GM12875 (cell line): ENCODE measurements around the gene PDPR.

Experiments
- H3K4me3 ChIP-seq: one replicate; pipeline ENCODE4 v1.5.1; 2011; ENCODE audit warnings: low read depth, low read length, control low read depth
- CTCF ChIP-seq: IDR thresholded peaks from 2 replicates; pipeline ENCODE4 v1.5.1; 2011; ENCODE audit warnings: low read depth, mild to moderate bottlenecking, control low read depth, inconsistent platforms, low read length, moderate library complexity, borderline replicate concordance; ENCODE audit not compliant: insufficient read depth

Gene PDPR

DNA sequence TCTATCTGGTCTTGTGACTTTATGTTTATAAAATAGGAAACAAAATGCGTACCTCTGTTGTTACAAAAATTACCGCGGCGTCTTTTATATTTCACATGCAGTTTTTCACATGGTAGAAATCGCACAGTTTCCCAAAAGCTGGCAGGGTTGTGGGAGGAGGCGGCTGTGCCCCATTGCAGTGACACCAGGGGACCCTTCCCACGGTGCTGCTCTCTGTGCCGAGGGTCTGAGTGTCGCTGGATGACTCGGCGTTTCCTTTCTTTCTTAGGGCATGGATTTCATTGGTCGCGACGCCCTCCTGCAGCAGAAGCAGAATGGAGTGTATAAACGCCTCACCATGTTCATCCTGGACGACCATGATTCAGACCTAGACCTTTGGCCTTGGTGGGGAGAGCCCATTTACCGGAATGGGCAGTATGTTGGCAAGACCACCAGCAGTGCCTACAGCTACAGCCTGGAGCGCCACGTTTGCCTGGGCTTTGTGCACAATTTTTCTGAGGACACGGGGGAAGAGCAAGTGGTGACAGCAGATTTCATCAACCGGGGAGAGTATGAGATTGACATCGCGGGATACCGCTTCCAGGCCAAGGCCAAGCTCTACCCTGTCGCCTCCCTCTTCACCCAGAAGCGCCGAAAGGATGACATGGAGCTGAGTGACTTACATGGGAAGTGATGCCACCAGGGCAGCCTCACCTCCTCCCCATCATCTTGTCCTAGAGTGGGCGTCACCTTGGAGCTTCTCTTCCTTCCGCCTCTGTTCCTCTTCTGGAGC lies 42.3 kb downstream of the PDPR start:
- TF ChIP-seq CTCF: no peak
- H3K4me3 ChIP-seq: no peak overlapping the region

- TF ChIP-seq CTCF: no peak
These were observed 43.0 kb downstream of the PDPR start for GRCh38 chr16:70157105-70157476.

DNA sequence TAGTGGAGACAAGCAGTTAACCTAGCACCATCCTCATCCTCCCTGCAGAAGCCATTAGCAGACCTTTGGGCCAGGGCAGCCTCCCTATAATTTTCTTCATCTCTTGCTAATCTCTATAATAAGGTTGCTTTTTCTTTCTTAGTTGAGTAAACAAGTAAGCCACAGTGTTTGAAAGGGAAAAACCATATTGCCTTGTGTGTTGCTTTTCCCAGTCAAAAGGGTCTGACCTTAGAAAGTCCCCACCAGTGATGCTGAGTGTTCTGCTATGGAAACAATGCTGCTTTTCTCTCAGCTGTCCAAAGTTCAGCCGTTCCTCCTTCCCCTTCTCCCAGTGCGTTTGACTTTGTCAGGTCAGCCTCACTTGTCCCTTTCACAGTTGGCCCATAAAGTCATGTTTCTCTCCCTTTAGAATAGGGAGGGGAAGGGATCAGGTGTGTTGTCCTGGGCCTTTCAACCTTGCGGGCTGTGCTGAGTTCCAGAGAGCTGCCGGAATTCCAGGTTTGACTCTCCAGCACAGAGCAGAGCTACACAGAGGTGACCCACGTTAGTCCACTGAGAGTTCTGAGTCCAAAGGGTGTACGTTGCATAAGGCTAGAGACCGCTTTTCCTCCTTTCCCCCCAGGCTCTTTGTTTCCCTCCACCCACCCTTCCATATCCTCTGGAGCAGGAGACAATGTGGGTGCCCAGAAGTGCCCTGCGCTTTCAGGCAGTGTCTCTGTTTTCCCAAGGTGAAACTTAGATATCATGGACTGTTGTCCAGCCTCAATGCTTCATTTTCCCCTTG lies 43.5 kb downstream of the PDPR start:
- TF ChIP-seq CTCF: no peak

More at GRCh38 chr16:70157105-70157476, 43.0 kb downstream of the PDPR start:
- H3K4me3 ChIP-seq: no peak overlapping the region

DNA sequence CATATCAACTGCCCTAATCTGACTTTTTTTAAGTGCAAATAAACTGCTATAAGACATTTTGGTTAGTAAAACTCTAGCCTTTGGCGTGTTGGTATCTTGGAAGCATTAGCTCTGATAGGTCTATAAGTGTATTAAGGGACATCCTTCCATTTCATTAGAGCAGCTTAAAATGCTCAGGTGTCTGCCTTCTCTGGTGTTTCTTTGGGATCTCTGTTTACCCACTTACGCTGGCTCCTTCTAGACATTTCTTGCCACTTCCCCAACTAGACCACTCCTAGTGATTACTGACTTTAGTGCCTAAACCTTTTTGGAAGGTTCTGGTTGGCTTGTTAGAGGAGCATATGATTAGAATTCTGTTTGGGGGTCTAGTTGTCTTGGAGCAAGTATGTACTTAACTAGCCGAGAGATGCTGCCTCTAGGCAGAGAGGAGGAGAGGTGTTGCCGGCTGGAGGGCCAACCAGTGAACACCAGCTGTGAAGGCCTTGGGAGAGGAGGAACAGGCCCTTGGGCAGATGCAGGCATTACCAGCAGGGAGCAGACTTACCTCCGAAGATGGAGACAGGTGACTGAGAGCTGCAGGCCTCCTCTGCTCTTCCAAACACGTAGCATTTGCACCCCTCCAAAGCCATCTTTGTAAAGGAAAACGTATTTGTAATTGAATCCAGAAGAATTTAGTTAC lies 44.3 kb downstream of the PDPR start:
- no peak for TF ChIP-seq CTCF
- no peak overlapping the region for H3K4me3 ChIP-seq

More for the DNA sequence above, 43.5 kb downstream of the PDPR start:
- H3K4me3 ChIP-seq: no peak overlapping the region

GRCh38 chr16:70159355-70160348 lies 45.5 kb downstream of the PDPR start:
- no peak overlapping the region for H3K4me3 ChIP-seq
- no peak for TF ChIP-seq CTCF

DNA sequence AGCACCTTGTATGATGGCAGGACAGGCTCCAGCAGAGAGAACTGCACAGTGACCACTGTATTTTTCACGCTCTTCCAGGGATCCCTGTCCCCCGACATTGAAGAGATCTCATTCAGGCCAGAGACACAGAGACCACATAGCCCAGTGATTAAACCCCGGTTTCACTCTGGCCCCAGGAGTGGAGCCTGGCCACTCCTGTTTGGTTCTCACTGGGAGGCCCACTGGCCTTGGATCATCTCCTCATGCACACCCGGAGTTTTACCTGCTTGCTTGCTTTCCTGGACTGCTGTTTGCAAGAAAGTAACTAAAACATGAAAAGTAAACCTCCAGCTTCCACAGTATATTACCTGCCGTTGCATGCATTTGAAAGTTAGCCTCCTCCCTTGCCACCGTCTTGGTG lies 46.3 kb downstream of the PDPR start:
- no peak overlapping the region for H3K4me3 ChIP-seq
- no peak for TF ChIP-seq CTCF
